GM10248 (cell line): Measurements from ENCODE around the gene ACADM.
"Not testable (repeated sequence)": the region's sequence is repeated elsewhere in the genome, so short reads cannot be mapped to it uniquely, and the experiment has no call there.

Source experiments
- CTCF ChIA-PET: fragments of 300-600 bp; sonication (Branson Sonifier 250); formaldehyde crosslinking; extraction: SDS; loops from one replicate; lab custom pipeline; 2021; ENCODE audit warnings: antibody characterized with exemption; lab: Yijun Ruan, JAX
- POLR2A ChIA-PET: fragments of 350-650 bp; sonication (Branson Sonifier 250); formaldehyde crosslinking; extraction: SDS; loops from one replicate; lab custom pipeline; 2020; ENCODE audit warnings: antibody characterized with exemption; lab: Yijun Ruan, JAX
- DNase-seq: peaks from one replicate; pipeline ENCODE4 v3.0.0; 2012; ENCODE audit errors: extremely low spot score
- TF ChIP-seq, protein P1 (sequence below): IDR thresholded peaks from 2 replicates; pipeline ENCODE4 v1.5.1; 2012; ENCODE audit warnings: mild to moderate bottlenecking, low read depth; ENCODE audit errors: extremely low read depth, missing control alignments, control extremely low read depth

The ACADM gene

DNA sequence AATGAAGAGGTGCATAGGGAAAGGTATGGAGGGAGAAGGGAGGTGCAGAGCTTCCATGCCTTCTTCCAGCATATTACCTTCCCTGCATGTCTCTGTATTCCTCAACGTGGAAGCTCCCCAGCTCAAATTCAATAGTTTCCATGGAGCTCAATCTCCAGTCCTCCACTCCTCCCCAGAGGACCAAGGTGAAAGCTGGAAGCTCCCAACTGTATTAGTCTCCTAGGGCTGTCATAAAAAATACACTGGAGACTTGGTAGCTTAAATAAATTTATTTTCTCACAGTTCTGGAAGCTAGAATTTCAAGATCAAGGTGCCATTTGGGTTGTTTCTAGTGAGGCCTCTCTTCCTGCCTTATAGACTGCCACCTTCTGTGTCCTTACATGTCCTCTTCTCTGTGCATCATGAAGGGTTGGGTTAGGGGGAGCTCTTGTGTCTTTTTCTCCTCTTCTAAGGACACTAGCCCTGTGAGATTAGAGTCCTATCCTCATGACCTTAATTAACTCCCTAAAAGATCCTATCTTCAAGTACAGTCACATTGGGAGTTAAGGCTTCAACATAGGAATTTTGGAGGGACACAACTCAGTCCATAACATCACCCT, 39.6 kb downstream of the ACADM start:
- no peak for DNase-seq
- CTCF ChIA-PET = interaction anchor here (0.9 to 2.4 kb wide), 5 partner anchors 8 to 32 kb away, joined by 3 to 8 read pairs (median 5); no protein-coding TSS in a partner anchor
- TF ChIP-seq, protein P1, sequence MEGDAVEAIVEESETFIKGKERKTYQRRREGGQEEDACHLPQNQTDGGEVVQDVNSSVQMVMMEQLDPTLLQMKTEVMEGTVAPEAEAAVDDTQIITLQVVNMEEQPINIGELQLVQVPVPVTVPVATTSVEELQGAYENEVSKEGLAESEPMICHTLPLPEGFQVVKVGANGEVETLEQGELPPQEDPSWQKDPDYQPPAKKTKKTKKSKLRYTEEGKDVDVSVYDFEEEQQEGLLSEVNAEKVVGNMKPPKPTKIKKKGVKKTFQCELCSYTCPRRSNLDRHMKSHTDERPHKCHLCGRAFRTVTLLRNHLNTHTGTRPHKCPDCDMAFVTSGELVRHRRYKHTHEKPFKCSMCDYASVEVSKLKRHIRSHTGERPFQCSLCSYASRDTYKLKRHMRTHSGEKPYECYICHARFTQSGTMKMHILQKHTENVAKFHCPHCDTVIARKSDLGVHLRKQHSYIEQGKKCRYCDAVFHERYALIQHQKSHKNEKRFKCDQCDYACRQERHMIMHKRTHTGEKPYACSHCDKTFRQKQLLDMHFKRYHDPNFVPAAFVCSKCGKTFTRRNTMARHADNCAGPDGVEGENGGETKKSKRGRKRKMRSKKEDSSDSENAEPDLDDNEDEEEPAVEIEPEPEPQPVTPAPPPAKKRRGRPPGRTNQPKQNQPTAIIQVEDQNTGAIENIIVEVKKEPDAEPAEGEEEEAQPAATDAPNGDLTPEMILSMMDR = no peak
- POLR2A ChIA-PET = no interaction called here

DNA sequence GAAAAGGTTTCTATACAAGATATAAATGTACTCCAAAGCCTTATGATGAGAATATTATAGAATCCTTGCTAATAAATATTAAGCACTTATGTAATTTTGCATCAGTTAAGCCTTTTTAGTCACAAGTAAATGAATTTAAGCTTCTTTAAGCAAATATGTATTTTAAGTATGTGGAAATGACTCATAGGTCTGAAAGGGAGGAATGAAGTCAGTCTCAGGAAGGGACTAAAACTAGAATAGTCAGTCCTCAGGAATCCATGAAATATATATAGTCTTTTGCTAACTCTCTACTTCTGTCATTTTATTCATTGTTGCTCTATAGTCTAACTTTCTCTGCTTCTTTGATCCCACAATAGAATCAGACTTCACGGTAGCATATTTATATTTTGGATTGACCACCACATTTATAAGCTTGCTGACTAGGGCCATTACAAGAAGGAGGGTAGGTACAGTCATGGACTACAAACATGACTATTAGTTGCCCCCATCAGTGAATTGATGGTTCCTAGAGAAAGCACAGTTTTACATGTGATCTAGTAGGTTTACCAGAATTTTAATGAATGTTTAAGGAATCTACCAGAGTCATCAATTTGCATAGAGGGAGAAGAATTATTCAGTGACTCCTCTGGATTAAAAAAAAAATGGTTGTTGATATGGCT, 41.3 kb downstream of the ACADM start:
- DNase-seq = no peak
- ChIA-PET POLR2A (no interaction called here), CTCF (no interaction called here)
- TF ChIP-seq, protein P1 = no peak

DNA sequence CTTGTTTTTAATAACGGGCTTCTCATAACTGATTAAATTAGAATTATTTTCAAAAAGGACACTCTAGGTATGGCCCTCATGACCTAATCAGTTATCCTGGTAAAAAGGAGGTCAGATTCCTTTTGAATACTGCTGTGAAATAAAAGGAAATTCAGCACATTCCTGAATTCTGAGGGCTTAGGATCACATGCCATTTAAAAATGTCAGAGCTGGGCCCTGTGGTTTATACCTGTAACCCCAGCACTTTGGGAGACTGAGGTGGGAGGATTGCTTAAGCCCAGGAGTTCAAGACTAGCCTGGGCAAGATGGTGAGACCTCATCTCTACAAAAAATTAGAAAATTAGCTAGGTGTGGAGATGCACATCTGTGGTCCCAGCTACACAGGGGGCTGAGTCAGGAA, 43.5 kb downstream of the ACADM start:
- DNase-seq = no peak

DNA sequence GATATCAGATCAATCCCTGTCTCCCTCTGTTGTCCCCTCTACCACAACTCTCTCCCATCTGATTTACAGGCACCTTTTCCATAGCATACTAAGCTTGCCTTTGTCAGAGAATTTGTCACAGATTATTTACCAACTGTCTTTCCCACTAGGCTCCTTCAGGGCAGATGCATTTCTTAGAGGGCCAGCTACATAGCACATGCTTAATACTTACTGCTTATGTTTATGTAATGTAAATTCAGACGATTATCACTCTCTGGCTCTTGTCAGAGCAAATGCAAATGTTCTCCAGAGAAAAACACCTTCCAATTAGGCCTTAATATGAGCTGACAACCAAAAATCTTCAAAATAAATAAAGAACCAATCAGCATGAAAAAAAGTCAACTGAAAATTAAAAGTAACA, 46.3 kb downstream of the ACADM start:
- ChIA-PET POLR2A (no interaction called here), CTCF (interaction anchor here (1.7 kb wide), 1 partner anchor 10 kb away, joined by 3 read pairs; no protein-coding TSS in a partner anchor)
- TF ChIP-seq, protein P1 = no peak
- DNase-seq = no peak

More for the DNA sequence above, 43.5 kb downstream of the ACADM start:
- POLR2A ChIA-PET = interaction anchor here (0.6 kb wide), 1 partner anchor 19 kb away, joined by 3 read pairs; no protein-coding TSS in a partner anchor
- CTCF ChIA-PET = interaction anchor here (1.8 to 2.4 kb wide), 2 partner anchors 10 to 19 kb away, joined by 5 to 9 read pairs; no protein-coding TSS in a partner anchor
- TF ChIP-seq, protein P1 = no peak

DNA sequence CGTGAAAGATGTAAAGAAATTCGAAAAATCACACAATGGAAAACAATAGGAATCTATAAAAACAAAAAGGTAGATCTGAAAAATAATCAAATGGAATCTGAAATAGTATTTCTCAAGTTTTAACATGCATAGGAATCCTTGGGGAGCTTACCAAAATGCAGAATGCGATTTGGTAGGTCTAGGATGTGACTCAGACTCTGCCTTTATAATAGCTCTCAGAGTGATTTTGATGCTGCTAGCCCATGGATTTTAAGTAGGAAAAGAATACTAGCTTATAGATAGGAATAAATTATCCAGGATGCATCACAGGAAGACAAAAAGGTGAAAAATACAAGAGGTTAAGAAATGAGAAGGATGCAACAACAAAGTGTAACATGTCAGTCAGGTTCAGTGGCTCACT, 47.5 kb downstream of the ACADM start:
- TF ChIP-seq, protein P1 = no peak
- POLR2A ChIA-PET = no interaction called here
- DNase-seq = no peak
- CTCF ChIA-PET = interaction anchor here (0.9 kb wide), 1 partner anchor 13 kb away, joined by 3 read pairs; no protein-coding TSS in a partner anchor

DNA sequence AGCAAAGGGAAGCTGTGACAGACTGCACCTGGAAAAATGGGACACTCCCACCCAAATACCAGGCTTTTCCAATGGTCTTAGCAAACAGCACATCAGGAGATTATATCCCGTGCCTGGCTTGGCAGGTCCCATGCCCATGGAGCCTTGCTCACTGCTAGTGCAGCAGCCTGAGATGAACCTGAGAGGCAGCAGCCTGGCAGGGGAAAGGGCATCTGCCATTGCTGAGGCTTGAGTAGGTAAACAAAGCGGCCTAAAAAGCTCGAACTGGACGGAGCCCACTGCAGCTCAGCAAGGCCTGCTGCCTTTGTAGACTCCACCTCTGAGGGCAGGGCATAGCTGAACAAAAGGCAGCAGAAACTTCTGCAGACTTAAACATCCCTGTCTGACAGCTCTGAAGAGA, 53.3 kb downstream of the ACADM start:
- DNase-seq, POLR2A ChIA-PET: not testable (repeated sequence)
- CTCF ChIA-PET = interaction anchor here (1.5 kb wide), 1 partner anchor 9 kb away, joined by 9 read pairs; no protein-coding TSS in a partner anchor

DNA sequence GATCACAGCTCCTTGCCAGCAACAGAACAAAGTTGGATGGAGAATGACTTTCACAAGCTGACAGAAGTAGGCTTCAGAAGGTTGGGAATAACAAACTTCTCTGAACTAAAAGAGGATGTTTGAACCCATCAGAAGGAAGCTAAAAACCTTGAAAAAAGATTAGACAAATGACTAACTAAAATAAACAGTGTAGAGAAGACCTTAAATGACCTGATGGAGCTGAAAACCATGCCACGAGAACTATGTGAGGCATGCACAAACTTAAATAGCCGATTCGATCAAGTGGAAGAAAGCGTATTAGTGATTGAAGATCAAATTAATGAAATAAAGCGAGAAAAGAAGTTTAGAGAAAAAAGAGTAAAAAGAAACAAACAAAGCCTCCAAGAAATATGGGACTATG, 54.2 kb downstream of the ACADM start:
- CTCF ChIA-PET = interaction anchor here (1.5 kb wide), 1 partner anchor 10 kb away, joined by 9 read pairs; no protein-coding TSS in a partner anchor
- DNase-seq, POLR2A ChIA-PET: not testable (repeated sequence)

DNA sequence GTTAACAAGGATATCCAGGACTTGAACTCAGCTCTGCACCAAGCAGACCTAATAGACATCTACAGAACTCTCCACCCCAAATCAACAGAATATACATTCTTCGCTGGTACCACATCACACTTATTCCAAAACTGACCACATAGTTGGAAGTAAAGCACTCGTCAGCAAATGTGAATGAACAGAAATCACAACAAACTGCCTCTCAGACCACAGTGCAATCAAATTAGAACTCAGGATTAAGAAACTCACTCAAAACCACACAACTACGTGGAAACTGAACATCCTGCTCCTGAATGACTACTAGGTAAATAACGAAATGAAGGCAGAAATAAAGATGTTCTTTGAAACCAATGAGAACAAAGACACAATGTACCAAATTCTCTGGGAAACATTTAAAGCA, 55.7 kb downstream of the ACADM start:
- CTCF ChIA-PET = interaction anchor here (1.2 kb wide), 1 partner anchor 9 kb away, joined by 3 read pairs; no protein-coding TSS in a partner anchor
- DNase-seq, POLR2A ChIA-PET: not testable (repeated sequence)

DNA sequence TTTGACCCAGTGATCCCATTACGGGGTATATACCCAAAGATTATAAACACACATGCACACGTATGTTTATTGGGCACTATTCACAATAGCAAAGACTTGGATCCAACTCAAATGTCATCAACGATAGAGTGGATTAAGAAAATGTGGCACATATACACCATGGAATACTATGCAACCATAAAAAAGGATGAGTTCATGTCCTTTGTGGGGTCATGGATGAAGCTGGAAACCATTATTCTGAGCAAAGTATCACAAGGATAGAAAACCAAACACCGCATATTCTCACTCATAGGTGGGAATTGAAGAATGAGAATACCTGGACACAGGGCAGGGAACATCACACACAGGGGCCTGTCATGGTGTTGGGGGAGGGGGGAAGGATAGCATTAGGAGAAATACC, 59.4 kb downstream of the ACADM start:
- CTCF ChIA-PET = interaction anchor here (1.5 kb wide), 1 partner anchor 20 kb away, joined by 5 read pairs; no protein-coding TSS in a partner anchor
- POLR2A ChIA-PET, DNase-seq: not testable (repeated sequence)
